A673 (cell line): ENCODE measurements around the gene ERI3. TPM values are rescaled to one million over a fixed set of nuclear protein-coding genes. Genes with fewer than 3 reads are reported as not detected.

ENCODE experiments used
- BruUV-seq: library from RNA; stranded (reverse); fragments of 400-500 nt; replicated peaks from 2 replicates; lab custom pipeline; 2021; lab: Mats Ljungman, UMichigan
- CTCF ChIA-PET: fragments of 300-600 bp; sonication (Branson Sonifier 250); formaldehyde crosslinking; loops from one replicate; lab custom pipeline; 2022; ENCODE audit warnings: antibody characterized with exemption; lab: Charles Lee
- POLR2A ChIA-PET: fragments of 300-600 bp; sonication (Branson Sonifier 250); formaldehyde crosslinking; loops from one replicate; lab custom pipeline; 2022; ENCODE audit warnings: antibody characterized with exemption; ENCODE audit not compliant: low non-redundant PET; lab: Charles Lee
- DNase-seq: peaks from one replicate; pipeline ENCODE4 v3.0.0-alpha.2; 2015; ENCODE audit warnings: low spot score
- H3K27ac ChIP-seq: fragments of 200-600 bp; sonication (generic); 2 replicates; pipeline ENCODE4 v1.5.1; 2016; ENCODE audit warnings: mixed run types, low read depth, mild to moderate bottlenecking, mixed read lengths, antibody characterized with exemption, low read length; ENCODE audit not compliant: poor library complexity, severe bottlenecking
- H3K27me3 ChIP-seq: fragments of 200-600 bp; sonication (generic); replicated peaks from 2 replicates; pipeline ENCODE4 v1.6.1; 2017; ENCODE audit warnings: mixed run types, low read depth, mild to moderate bottlenecking, mixed read lengths, antibody characterized with exemption, low read length; ENCODE audit not compliant: insufficient read depth, poor library complexity
- H3K36me3 ChIP-seq: fragments of 200-600 bp; sonication (generic); 2 replicates; pipeline ENCODE4 v1.6.1; 2016; ENCODE audit warnings: mixed run types, mild to moderate bottlenecking, mixed read lengths, antibody characterized with exemption, low read length; ENCODE audit not compliant: insufficient read depth, poor library complexity, severe bottlenecking
- H3K4me1 ChIP-seq: fragments of 200-600 bp; sonication (generic); 2 replicates; pipeline ENCODE4 v1.6.1; 2017; ENCODE audit warnings: mixed run types, mild to moderate bottlenecking, mixed read lengths, antibody characterized with exemption, low read length; ENCODE audit not compliant: insufficient read depth, poor library complexity, severe bottlenecking
- H3K4me3 ChIP-seq: fragments of 200-600 bp; sonication (generic); 2 replicates; pipeline ENCODE4 v1.5.1; 2016; ENCODE audit warnings: low read depth, mixed run types, mild to moderate bottlenecking, mixed read lengths, low read length; ENCODE audit not compliant: poor library complexity, severe bottlenecking
- H3K9me3 ChIP-seq: fragments of 200-600 bp; sonication (generic); 2 replicates; pipeline ENCODE4 v1.6.1; 2016; ENCODE audit warnings: mixed run types, low read depth, mild to moderate bottlenecking, mixed read lengths, antibody characterized with exemption, low read length; ENCODE audit not compliant: poor library complexity, severe bottlenecking
- EZH2 ChIP-seq: fragments of 200-600 bp; sonication (generic); IDR thresholded peaks from 2 replicates; pipeline ENCODE4 v1.6.1; 2017; ENCODE audit warnings: borderline replicate concordance, low read depth, mild to moderate bottlenecking, mixed read lengths, antibody characterized with exemption, low read length; ENCODE audit not compliant: poor library complexity, severe bottlenecking
- intact Hi-C: fragments of 100-400 bp; cut with micrococcal nuclease; formaldehyde crosslinking; loops from one replicate; pipeline ENCODE4 v1.10.0; 2022; ENCODE audit not compliant: unreplicated experiment
- total RNA-seq: library from RNA; stranded (reverse); gene quantifications from 2 replicates; pipeline ENCODE4 v1.2.3, GENCODE V29; 2021
- TF ChIP-seq, protein P1 (sequence below): fragments of 300-800, 200-600 bp; sonication (generic); conservative IDR thresholded peaks from 2 replicates; pipeline ENCODE4 v1.5.1; 2017; ENCODE audit warnings: low read depth, mild to moderate bottlenecking, antibody characterized with exemption, low read length, moderate library complexity, mixed read lengths

ERI3 gene
- total RNA-seq, 1 experiment from 2014 or later: 97.9 TPM

DNA sequence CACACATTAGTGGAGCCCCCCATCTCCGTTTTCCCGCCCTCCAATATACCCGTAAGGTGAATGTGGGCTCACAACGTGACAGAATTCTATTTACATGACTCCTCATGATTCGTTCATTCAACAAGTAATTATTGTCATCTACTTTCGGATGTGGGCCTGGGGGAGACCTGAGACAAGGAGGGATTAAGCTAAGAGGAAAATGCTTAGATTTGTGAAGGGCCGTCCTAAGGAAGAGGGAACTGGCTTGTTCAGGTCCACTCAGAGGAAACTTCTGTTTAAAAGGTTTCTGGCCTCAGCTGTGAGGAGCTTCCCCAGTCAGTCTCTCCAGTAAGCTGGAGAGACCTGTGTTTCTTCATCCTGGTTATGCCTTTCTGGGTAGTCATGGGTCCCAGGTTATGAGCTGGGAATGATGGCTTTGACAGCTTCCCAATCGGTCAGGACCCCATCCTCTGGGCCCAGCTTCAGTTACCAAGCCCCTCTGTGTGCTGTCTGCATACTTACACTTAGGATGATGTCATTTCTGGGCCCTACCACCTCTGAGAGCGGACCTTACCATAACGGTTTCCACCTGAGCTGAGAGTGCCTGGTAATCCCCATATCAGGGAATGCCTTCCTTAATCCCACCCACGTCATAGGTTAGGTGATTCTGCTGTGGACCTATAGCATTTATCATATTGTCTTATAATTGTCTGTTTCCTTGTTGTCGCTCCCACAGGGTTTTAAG, 687 bp upstream of the ERI3 start:
- BruUV-seq: no TSS peak
- TF ChIP-seq, protein P1, sequence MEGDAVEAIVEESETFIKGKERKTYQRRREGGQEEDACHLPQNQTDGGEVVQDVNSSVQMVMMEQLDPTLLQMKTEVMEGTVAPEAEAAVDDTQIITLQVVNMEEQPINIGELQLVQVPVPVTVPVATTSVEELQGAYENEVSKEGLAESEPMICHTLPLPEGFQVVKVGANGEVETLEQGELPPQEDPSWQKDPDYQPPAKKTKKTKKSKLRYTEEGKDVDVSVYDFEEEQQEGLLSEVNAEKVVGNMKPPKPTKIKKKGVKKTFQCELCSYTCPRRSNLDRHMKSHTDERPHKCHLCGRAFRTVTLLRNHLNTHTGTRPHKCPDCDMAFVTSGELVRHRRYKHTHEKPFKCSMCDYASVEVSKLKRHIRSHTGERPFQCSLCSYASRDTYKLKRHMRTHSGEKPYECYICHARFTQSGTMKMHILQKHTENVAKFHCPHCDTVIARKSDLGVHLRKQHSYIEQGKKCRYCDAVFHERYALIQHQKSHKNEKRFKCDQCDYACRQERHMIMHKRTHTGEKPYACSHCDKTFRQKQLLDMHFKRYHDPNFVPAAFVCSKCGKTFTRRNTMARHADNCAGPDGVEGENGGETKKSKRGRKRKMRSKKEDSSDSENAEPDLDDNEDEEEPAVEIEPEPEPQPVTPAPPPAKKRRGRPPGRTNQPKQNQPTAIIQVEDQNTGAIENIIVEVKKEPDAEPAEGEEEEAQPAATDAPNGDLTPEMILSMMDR: no peak
- TF ChIP-seq EZH2: no peak
- ChIA-PET CTCF (interaction anchor here (0.6 kb wide), 1 partner anchor 800 kb away, joined by 4 read pairs; no protein-coding TSS in a partner anchor), POLR2A (no interaction called here)
- peak overlapping the region; percentile 79 for H3K4me3 ChIP-seq
- H3K4me1 ChIP-seq: peaks cover 8% of the 10 kb centered on the region
- no peaks in the 10 kb centered on the region for H3K27me3 ChIP-seq
- DNase-seq: no peak
- intact Hi-C loops: no loop called here
- no peak overlapping the region for H3K27ac ChIP-seq
- no peaks in the 10 kb centered on the region for H3K36me3 ChIP-seq
- no peaks in the 10 kb centered on the region for H3K9me3 ChIP-seq

DNA sequence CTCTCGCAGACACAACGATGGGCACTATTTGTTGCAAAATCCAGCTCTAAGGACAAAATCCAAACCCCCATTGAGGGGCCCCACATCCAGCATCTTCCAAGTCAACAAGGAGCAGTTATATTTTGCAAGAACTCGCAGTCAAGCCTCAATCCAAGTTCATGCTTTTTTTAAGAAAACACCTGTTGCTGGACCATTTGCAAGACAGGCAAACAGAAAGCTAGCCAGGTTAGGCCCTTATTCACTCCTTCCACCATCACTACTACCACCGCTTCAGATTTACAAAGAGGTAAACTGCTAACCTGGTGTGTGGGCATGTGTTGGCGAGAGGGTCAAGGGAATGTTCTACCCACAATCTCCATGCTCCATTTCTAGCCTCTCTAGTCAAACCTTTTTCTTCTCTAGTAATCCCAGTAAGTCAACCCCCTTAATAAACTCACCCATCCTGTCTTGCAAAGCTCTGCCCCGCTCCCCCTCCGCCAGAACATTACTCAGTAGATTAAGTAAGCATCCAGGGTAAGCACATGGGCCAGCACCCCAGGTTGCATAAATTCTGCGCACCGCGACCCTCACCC, 703 bp downstream of the ERI3 start:
- intact Hi-C loops: no loop called here
- ChIA-PET CTCF (no interaction called here), POLR2A (no interaction called here)
- Histone ChIP-seq H3K4me1 (peaks cover 8% of the 10 kb centered on the region), H3K27ac (peak overlapping the region; percentile 70), H3K4me3 (peak overlapping the region; percentile 79), H3K36me3 (no peaks in the 10 kb centered on the region), H3K9me3 (no peaks in the 10 kb centered on the region), H3K27me3 (no peaks in the 10 kb centered on the region)
- BruUV-seq: TSS peak; percentile 71
- TF ChIP-seq EZH2: no peak
- TF ChIP-seq, protein P1: no peak
- no peak for DNase-seq

DNA sequence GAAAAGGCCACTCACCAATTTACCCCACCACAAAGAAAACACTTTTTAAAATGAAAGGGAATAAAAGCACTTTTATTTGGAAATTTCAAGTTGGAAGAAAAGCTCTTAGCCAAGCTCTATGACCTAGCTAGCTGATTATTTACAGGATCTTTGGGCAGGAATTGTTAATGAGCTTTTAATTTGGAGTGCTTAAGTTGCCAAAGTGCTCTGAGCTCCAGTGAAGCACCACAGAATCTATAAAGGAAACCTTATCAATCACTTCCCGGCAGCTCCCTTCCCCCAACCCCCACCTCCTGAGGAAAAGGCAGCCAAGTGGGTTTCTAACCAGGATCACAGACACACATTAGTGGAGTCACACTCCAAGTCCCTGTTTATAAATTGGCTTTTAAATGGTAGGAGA, 1.5 kb downstream of the ERI3 start:
- H3K27me3 ChIP-seq: no peaks in the 10 kb centered on the region
- BruUV-seq: no TSS peak
- H3K36me3 ChIP-seq: no peaks in the 10 kb centered on the region
- intact Hi-C loops: no loop called here
- ChIA-PET CTCF (no interaction called here), POLR2A (no interaction called here)
- no peaks in the 10 kb centered on the region for H3K9me3 ChIP-seq
- peaks cover 8% of the 10 kb centered on the region for H3K4me1 ChIP-seq
- H3K27ac ChIP-seq: no peak overlapping the region
- TF ChIP-seq EZH2: no peak
- TF ChIP-seq, protein P1: no peak
- peak overlapping the region; percentile 79 for H3K4me3 ChIP-seq
- no peak for DNase-seq
